ACC112 (cell line): Measurements from ENCODE around the gene GRID2.
A peak's percentile ranks its signal among the peaks of the same experiment; 100 is the strongest.

ENCODE experiments used
- H2AFZ ChIP-seq: fragments of 200-600 bp; sonication (generic); one replicate; pipeline ENCODE4 v1.6.0; 2017; ENCODE audit warnings: antibody characterized with exemption, low read length; ENCODE audit not compliant: unreplicated experiment
- H3K27ac ChIP-seq: fragments of 200-600 bp; sonication (generic); 2 replicates; pipeline ENCODE4 v1.5.1; 2014; ENCODE audit warnings: low read depth, mild to moderate bottlenecking, antibody characterized with exemption, low read length, moderate library complexity
- H3K27me3 ChIP-seq: fragments of 200-600 bp; sonication (generic); 2 replicates; pipeline ENCODE4 v1.6.1; 2014; ENCODE audit warnings: mild to moderate bottlenecking, antibody characterized with exemption, low read length, moderate library complexity, mixed read lengths; ENCODE audit not compliant: insufficient read depth
- H3K36me3 ChIP-seq: fragments of 200-600 bp; sonication (generic); 2 replicates; pipeline ENCODE4 v1.6.1; 2016; ENCODE audit warnings: mild to moderate bottlenecking, antibody characterized with exemption, low read length, moderate library complexity, mixed read lengths; ENCODE audit not compliant: insufficient read depth
- H3K4me1 ChIP-seq: fragments of 200-600 bp; sonication (generic); one replicate; pipeline ENCODE4 v1.6.1; 2016; ENCODE audit warnings: low read length, mixed read lengths; ENCODE audit not compliant: insufficient read depth, unreplicated experiment, control insufficient read depth
- H3K4me3 ChIP-seq: fragments of 200-600 bp; sonication (generic); 2 replicates; pipeline ENCODE4 v1.5.1; 2014; ENCODE audit warnings: mild to moderate bottlenecking, low read depth, low read length
- H3K79me2 ChIP-seq: fragments of 200-600 bp; sonication (generic); one replicate; pipeline ENCODE4 v1.6.0; 2016; ENCODE audit warnings: low read length; ENCODE audit not compliant: control insufficient read depth, unreplicated experiment, insufficient read depth

Gene GRID2

DNA sequence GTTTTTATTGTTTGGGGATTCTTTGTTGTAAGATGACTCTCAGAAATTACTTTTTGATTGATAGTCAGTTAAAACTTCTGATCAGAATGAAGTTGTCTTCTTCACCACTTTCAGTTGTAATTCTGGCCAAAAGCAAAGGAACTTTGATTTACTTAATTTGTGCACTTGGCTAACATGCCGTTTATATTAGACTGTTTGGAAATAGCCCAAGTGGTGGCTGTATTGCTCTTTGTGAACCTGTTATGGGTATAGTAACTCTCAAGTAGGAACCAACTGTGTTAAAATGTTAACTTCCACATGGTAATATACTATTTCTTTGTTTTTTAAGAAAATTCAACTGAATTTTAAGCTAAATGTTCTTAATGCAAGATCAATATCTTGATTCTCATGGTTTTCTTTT is 581.9 kb downstream of the GRID2 start:
- no peaks in the 10 kb centered on the region for H3K79me2 ChIP-seq
- H3K36me3 ChIP-seq, result no peaks in the 10 kb centered on the region
- H3K27me3 ChIP-seq, result no peaks in the 10 kb centered on the region
- H3K27ac ChIP-seq, result no peak overlapping the region
- H3K4me3 ChIP-seq, result no peak overlapping the region
- no peaks in the 10 kb centered on the region for H3K4me1 ChIP-seq
- no peak overlapping the region for H2AFZ ChIP-seq

DNA sequence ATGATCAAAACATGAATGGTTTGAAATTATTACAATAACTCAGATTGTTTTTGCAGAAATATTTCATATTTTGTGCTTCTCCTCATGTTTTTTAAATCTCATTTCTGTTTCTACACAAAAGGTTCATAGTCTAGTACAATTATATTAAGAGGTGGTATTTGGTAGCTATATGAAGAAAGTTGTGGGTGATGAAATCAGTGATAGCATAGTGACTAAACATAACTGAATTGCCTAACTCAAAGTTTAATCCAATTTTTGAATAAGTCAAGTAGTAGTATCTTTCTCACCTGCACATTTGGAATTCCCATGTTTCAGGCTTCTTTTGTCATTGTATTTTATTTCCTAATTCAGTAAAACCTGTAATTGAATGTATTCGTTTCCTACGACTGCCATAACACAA is 648.7 kb downstream of the GRID2 start:
- H3K4me3 ChIP-seq, result no peak overlapping the region
- no peak overlapping the region for H2AFZ ChIP-seq
- H3K36me3 ChIP-seq, result no peaks in the 10 kb centered on the region
- no peaks in the 10 kb centered on the region for H3K79me2 ChIP-seq
- H3K27me3 ChIP-seq, result peaks cover 5% of the 10 kb centered on the region; the same call in 1 of the 2 replicates
- H3K4me1 ChIP-seq, result no peaks in the 10 kb centered on the region
- H3K27ac ChIP-seq, result no peak overlapping the region

GRCh38 chr4:92952897-92953296 is 649.1 kb downstream of the GRID2 start:
- Histone ChIP-seq H3K36me3 (no peaks in the 10 kb centered on the region), H2AFZ (no peak overlapping the region), H3K27me3 (peaks cover 5% of the 10 kb centered on the region; the same call in 1 of the 2 replicates), H3K79me2 (no peaks in the 10 kb centered on the region), H3K4me3 (no peak overlapping the region), H3K4me1 (no peaks in the 10 kb centered on the region), H3K27ac (no peak overlapping the region)

DNA sequence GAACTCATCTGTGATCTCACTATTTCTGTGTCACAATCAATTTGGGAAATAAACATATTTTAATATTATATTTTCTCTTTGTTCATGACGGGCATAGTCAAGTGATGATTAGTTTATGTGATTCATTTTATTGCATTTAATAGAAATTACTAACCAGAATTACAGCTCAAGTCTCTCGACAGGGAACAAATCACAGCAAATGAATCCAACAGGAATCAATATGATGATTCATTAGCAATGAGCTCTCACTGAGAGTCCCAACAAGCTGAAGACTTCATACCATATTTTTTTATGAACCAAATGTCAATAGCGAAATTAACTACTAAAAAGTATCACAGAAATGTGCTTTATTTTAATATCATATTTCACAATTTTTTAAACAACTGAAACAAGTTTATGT is 649.7 kb downstream of the GRID2 start:
- no peak overlapping the region for H3K27ac ChIP-seq
- no peaks in the 10 kb centered on the region for H3K4me1 ChIP-seq
- no peaks in the 10 kb centered on the region for H3K79me2 ChIP-seq
- H3K4me3 ChIP-seq, result no peak overlapping the region
- no peak overlapping the region for H2AFZ ChIP-seq
- peaks cover 3% of the 10 kb centered on the region; the same call in 1 of the 2 replicates for H3K27me3 ChIP-seq
- H3K36me3 ChIP-seq, result no peaks in the 10 kb centered on the region

GRCh38 chr4:92961881-92962280 is 658.1 kb downstream of the GRID2 start:
- no peaks in the 10 kb centered on the region for H3K79me2 ChIP-seq
- no peak overlapping the region for H3K27ac ChIP-seq
- H3K36me3 ChIP-seq, result no peaks in the 10 kb centered on the region
- no peaks in the 10 kb centered on the region for H3K4me1 ChIP-seq
- no peaks in the 10 kb centered on the region for H3K27me3 ChIP-seq
- H2AFZ ChIP-seq, result no peak overlapping the region
- no peak overlapping the region for H3K4me3 ChIP-seq

GRCh38 chr4:92962831-92963230 is 659.1 kb downstream of the GRID2 start:
- H3K27me3 ChIP-seq, result no peaks in the 10 kb centered on the region

GRCh38 chr4:92968556-92968955 is 664.8 kb downstream of the GRID2 start:
- Histone ChIP-seq H2AFZ (no peak overlapping the region), H3K36me3 (no peaks in the 10 kb centered on the region), H3K79me2 (no peaks in the 10 kb centered on the region), H3K4me3 (no peak overlapping the region), H3K27ac (no peak overlapping the region), H3K4me1 (peaks cover 18% of the 10 kb centered on the region), H3K27me3 (no peaks in the 10 kb centered on the region)

More at GRCh38 chr4:92962831-92963230, 659.1 kb downstream of the GRID2 start:
- no peak overlapping the region for H3K27ac ChIP-seq
- no peaks in the 10 kb centered on the region for H3K79me2 ChIP-seq
- no peaks in the 10 kb centered on the region for H3K4me1 ChIP-seq
- no peaks in the 10 kb centered on the region for H3K36me3 ChIP-seq
- no peak overlapping the region for H2AFZ ChIP-seq
- H3K4me3 ChIP-seq, result no peak overlapping the region

DNA sequence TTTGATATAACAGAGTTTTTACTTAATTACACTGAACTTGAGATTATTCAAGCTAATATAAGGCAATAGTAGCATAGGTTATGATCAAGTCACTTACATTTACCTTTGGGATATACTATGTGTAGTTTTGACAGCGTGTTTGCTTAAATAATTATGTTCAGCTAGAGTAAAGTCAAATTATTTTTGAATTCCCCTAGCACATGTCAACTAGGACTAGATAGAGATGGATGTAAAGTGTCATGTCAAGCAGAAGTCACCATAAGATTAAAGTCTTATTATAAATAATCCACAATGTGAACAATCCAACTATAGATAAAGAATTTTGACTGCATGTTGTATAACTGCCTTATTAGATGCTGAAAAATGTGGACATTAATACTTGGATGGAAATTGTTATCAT is 665.2 kb downstream of the GRID2 start:
- H2AFZ ChIP-seq, result no peak overlapping the region
- H3K36me3 ChIP-seq, result no peaks in the 10 kb centered on the region
- H3K4me1 ChIP-seq, result peaks cover 18% of the 10 kb centered on the region
- no peaks in the 10 kb centered on the region for H3K79me2 ChIP-seq
- H3K27me3 ChIP-seq, result no peaks in the 10 kb centered on the region
- no peak overlapping the region for H3K4me3 ChIP-seq
- H3K27ac ChIP-seq, result 0 out of 2 replicates have a peak overlapping the region, but pooled peaks have one; percentile 67

DNA sequence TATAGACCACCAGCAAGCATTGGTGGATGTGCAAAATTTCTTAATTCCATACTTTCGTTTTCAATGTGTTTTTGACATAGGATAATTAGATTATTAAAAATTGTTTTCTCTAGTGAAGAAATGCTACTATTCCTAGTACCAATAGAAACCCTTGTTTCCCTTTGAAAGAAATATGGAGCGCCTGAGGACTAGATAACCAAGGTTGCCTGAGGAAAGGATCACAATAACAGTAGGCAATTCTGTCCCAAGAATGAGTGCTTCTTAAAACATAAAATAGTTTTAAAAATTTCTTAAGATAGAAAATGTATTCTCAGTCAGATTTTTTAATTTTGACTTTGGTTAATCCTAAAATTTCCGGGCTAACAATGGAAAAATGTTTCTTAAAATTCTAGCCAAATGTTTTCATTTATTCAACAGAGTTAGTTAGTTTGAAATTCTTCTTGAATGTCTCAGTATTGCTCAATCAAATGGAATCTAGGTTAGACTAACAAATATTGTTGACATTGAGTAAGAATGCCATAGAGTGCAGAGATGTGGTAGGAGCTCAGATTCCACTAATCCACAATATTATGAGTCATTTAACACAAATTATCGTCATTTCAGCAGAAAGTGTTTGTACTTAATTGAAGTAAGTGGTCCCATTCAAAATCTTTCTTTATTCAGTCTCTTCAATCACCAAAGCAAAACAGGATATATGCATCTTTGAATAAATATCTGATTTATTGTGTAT is 666.0 kb downstream of the GRID2 start:
- no peak overlapping the region for H2AFZ ChIP-seq
- H3K4me3 ChIP-seq, result no peak overlapping the region
- no peaks in the 10 kb centered on the region for H3K27me3 ChIP-seq
- H3K36me3 ChIP-seq, result no peaks in the 10 kb centered on the region
- no peaks in the 10 kb centered on the region for H3K79me2 ChIP-seq
- H3K27ac ChIP-seq, result peak overlapping the region; percentile 67
- peaks cover 18% of the 10 kb centered on the region for H3K4me1 ChIP-seq

GRCh38 chr4:92970996-92971395 is 667.2 kb downstream of the GRID2 start:
- Histone ChIP-seq H3K4me3 (no peak overlapping the region), H3K36me3 (no peaks in the 10 kb centered on the region), H3K27me3 (no peaks in the 10 kb centered on the region), H3K27ac (no peak overlapping the region), H3K4me1 (peaks cover 18% of the 10 kb centered on the region), H3K79me2 (no peaks in the 10 kb centered on the region), H2AFZ (no peak overlapping the region)

GRCh38 chr4:92988301-92988700 is 684.5 kb downstream of the GRID2 start:
- no peaks in the 10 kb centered on the region for H3K79me2 ChIP-seq

More at GRCh38 chr4:92988301-92988700, 684.5 kb downstream of the GRID2 start:
- H3K36me3 ChIP-seq, result no peaks in the 10 kb centered on the region
- no peaks in the 10 kb centered on the region for H3K4me1 ChIP-seq
- no peak overlapping the region for H3K4me3 ChIP-seq
- no peak overlapping the region for H2AFZ ChIP-seq
- H3K27ac ChIP-seq, result no peak overlapping the region
- H3K27me3 ChIP-seq, result no peaks in the 10 kb centered on the region
